GM12892 (cell line): ENCODE data around the gene UXS1.

ENCODE experiments used
- POLR2A ChIP-seq: IDR thresholded peaks from 2 replicates; pipeline ENCODE4 v1.6.1; 2011; ENCODE audit warnings: low read depth, low read length, control low read depth
- POLR2AphosphoS5 ChIP-seq: IDR thresholded peaks from 2 replicates; pipeline ENCODE4 v1.6.1; 2011; ENCODE audit warnings: low read depth, low read length, control low read depth

DNA sequence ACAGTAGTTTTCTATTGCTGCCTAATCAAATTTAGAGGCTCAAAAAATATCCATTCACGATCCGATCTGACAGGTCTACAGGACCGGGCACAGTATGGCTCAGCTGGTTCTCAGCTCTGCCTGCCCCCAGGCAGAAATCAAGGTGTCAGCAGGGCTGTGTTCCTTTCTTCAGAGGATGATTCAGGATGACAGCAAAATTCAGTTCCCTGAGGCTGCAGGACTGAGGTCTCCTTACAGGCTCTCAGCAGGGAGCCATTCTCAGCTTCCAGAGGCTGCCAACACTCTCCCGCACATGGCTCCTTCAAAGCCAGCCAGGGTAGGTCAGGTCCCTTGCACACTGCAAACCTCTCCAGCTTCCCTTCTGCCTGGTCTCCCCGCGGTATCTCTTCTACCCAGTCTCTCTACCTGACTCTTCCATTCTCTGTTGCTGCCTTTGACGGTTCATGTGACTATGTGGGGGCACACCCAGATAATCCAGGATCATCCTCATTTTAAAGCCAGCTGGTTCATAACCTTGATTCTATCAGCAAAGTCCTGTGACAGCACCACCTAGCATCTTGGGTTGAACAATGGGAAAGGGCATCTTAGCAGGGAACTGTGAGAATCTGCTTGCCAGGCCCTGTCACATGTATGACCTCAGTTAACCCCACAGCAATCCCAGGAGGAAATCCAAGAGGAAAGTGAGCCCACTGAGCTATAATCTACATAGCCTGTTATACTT, 50.4 kb downstream of the UXS1 start:
- TF ChIP-seq POLR2AphosphoS5 = no peak
- TF ChIP-seq POLR2A = no peak
